Esophagus (tissue), 2 donors: ENCODE results near the gene NUMB. TPM values are rescaled to one million over a fixed set of nuclear protein-coding genes. Genes with fewer than 3 reads are reported as not detected.

Experiments
- H3K27ac ChIP-seq, 2 donors: one replicate each; pipeline ENCODE4 v1.5.1; 2013; ENCODE audit warnings: low read depth in 2 of 2, mild to moderate bottlenecking in 2 of 2, inconsistent platforms in 1 of 2, low read length in 1 of 2, moderate library complexity in 1 of 2
- H3K27me3 ChIP-seq, 2 donors: one replicate each; pipeline ENCODE4 v1.6.1; 2013; ENCODE audit warnings: low read length in 2 of 2, control low read depth in 1 of 2, mild to moderate bottlenecking in 1 of 2; ENCODE audit not compliant: insufficient read depth in 2 of 2, control insufficient read depth in 1 of 2
- H3K36me3 ChIP-seq, 2 donors: one replicate each; pipeline ENCODE4 v1.6.1; 2013; ENCODE audit warnings: low read length in 1 of 2; ENCODE audit not compliant: control insufficient read depth in 2 of 2, insufficient read depth in 2 of 2
- H3K4me1 ChIP-seq, 2 donors: one replicate each; pipeline ENCODE4 v1.6.1; 2013; ENCODE audit warnings: low read length in 1 of 2; ENCODE audit not compliant: control insufficient read depth in 2 of 2, insufficient read depth in 2 of 2
- H3K4me3 ChIP-seq, 2 donors: one replicate each; pipeline ENCODE4 v1.5.1; 2013; ENCODE audit warnings: low read length in 2 of 2, mild to moderate bottlenecking in 2 of 2, low read depth in 1 of 2, moderate library complexity in 1 of 2
- H3K9me3 ChIP-seq, 2 donors: one replicate each; pipeline ENCODE4 v1.6.1; 2013; ENCODE audit warnings: mild to moderate bottlenecking in 2 of 2, low read depth in 1 of 2, low read length in 1 of 2, moderate library complexity in 1 of 2; ENCODE audit not compliant: control insufficient read depth in 2 of 2, insufficient read depth in 1 of 2
- WGBS, 2 donors: extraction: QIAGEN DNeasy Blood & Tissue Kit; methylation state at CpG; one replicate each; pipeline ENCODE4 v1.1.7; 2013; 5-methylcytosine and 5-hydroxymethylcytosine counted together
- polyA plus RNA-seq, 2 donors: library from polyadenylated mRNA; stranded (reverse); fragments of 200-250 nt; gene quantifications; one replicate each; pipeline ENCODE4 v1.2.3, GENCODE V29; 2013
- donor health status: healthy with polysubstance abuse.
- donor health status: Bipolar disorder and iron deficiency.

Gene NUMB
- polyA plus RNA-seq, 2 donors, result 26.9 to 34.8 TPM

DNA sequence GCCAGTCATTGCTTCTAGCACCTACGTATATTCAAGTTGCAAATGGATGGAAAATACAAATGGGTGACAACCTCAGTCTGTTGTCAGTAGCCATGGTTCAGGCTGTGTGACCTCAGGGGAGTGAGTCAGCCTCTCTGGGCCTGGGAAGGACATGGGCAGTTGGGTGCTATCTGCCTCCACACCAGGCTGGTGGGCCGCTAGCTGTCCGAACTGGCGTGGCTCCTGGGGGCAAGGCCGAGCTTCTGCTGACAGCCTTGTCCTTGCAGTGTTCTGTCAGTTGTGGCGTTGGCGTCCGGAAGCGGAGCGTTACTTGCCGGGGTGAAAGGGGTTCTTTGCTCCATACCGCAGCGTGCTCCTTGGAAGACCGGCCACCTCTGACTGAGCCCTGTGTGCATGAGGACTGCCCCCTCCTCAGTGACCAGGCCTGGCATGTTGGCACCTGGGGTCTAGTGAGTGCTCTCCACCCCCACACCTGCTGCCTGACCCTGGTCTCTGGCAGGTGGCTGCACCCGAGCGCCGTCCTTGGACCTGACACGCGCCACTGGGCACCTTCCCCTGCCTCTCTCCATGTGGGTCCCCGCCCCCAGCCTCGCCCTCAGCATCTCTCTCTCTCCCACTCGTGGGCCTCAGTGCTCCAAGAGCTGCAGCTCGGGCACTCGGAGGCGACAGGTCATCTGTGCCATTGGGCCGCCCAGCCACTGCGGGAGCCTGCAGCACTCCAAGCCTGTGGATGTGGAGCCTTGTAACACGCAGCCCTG lies 203.9 kb downstream of the NUMB start:
- Histone ChIP-seq H3K36me3 (no peaks in the 10 kb centered on the region), H3K4me1 (no peaks in the 10 kb centered on the region)

GRCh38 chr14:73253721-73254120 lies 204.6 kb downstream of the NUMB start:
- no peaks in the 10 kb centered on the region for H3K4me1 ChIP-seq
- no peaks in the 10 kb centered on the region for H3K36me3 ChIP-seq
- H3K27ac ChIP-seq, result no peak overlapping the region
- H3K27me3 ChIP-seq, result no peaks in the 10 kb centered on the region
- no peak overlapping the region for H3K4me3 ChIP-seq
- WGBS, 2 donors, result 85 to 91% methylated on average over 12 of the region's 12 CpGs
- H3K9me3 ChIP-seq, result no peaks in the 10 kb centered on the region

More for the DNA sequence above, 203.9 kb downstream of the NUMB start:
- Histone ChIP-seq H3K4me3 (no peak overlapping the region), H3K27me3 (no peaks in the 10 kb centered on the region), H3K9me3 (no peaks in the 10 kb centered on the region), H3K27ac (no peak overlapping the region)
- 89 to 93% methylated on average over 27 to 28 of the region's 28 CpGs for WGBS, 2 donors

- Histone ChIP-seq H3K4me1 (no peaks in the 10 kb centered on the region), H3K27me3 (no peaks in the 10 kb centered on the region), H3K4me3 (no peak overlapping the region), H3K36me3 (no peaks in the 10 kb centered on the region), H3K27ac (no peak overlapping the region), H3K9me3 (no peaks in the 10 kb centered on the region)
- WGBS, 2 donors, result 92 to 93% methylated on average over 10 of the region's 10 CpGs
Observed at GRCh38 chr14:73253323-73253610, 205.1 kb downstream of the NUMB start.

GRCh38 chr14:73252491-73253322 lies 205.6 kb downstream of the NUMB start:
- 88 to 91% methylated on average over 29 of the region's 29 CpGs for WGBS, 2 donors
- no peaks in the 10 kb centered on the region for H3K36me3 ChIP-seq

DNA sequence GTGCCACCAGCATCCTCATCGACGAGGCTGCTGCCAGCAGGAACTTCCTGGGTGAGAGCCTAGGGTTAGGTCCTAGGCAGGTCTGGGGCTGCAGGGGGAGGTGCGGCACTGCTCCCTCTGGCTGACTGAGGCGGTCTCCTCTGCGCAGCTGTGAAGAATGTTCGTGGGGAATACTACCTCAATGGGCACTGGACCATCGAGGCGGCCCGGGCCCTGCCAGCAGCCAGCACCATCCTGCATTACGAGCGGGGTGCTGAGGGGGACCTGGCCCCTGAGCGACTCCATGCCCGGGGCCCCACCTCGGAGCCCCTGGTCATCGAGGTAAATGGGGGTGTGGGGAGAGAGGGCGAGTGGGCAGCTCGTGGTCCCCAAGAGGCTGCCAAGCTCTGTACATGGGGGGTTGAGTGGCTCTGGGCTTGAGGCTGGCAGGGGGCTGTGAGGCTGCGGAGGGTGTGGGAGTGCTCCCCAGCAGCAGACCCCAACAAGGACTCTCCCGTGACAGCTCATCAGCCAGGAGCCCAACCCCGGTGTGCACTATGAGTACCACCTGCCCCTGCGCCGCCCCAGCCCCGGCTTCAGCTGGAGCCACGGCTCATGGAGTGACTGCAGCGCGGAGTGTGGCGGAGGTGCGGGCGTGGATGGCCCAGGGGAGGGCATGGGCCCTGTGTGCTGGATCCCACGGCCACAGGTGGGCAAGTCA lies 206.7 kb downstream of the NUMB start:
- Histone ChIP-seq H3K36me3 (no peaks in the 10 kb centered on the region), H3K27ac (no peak overlapping the region), H3K9me3 (no peaks in the 10 kb centered on the region), H3K27me3 (no peaks in the 10 kb centered on the region), H3K4me3 (no peak overlapping the region), H3K4me1 (no peaks in the 10 kb centered on the region)
- 91 to 92% methylated on average over 27 to 30 of the region's 30 CpGs for WGBS, 2 donors

More at GRCh38 chr14:73252491-73253322, 205.6 kb downstream of the NUMB start:
- Histone ChIP-seq H3K4me3 (no peak overlapping the region), H3K4me1 (no peaks in the 10 kb centered on the region), H3K27ac (no peak overlapping the region), H3K27me3 (no peaks in the 10 kb centered on the region), H3K9me3 (no peaks in the 10 kb centered on the region)

DNA sequence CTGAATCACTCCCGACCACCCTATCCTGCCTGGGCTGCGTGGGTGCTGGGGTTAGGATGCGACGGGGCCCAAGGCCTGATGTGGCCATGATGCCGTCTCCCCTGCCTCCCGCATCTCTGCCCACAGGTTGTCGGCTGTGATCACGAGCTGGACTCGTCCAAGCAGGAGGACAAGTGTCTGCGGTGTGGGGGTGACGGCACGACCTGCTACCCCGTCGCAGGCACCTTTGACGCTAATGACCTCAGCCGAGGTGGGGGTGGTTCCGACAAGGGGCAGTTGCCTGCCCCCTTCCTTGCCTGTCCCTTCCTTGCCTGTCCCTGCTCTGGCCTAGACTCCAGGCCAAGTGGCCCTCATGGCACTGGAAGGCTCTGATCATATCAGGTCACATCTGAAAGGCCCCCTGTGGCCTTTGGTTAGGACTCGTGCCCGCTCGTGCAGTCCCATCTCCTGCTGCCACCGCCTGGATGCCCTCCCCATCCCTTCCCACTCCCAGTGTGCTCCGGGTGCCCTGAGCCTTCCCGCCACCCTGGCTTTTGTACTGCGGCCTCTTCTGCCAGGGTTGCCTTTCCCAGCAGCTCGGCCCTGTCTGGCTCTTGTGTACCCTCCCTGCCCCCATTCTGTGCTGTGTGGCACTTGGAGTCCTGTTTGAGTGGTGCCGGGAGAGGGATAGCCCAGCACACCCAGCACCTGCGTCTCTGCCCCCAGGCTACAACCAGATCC lies 207.4 kb downstream of the NUMB start:
- Histone ChIP-seq H3K27me3 (no peaks in the 10 kb centered on the region), H3K36me3 (no peaks in the 10 kb centered on the region), H3K4me1 (peaks cover 0 to 1% of the 10 kb centered on the region in 2 donors), H3K9me3 (no peaks in the 10 kb centered on the region), H3K4me3 (no peak overlapping the region), H3K27ac (no peak overlapping the region)
- 89 to 92% methylated on average over 27 of the region's 27 CpGs for WGBS, 2 donors

DNA sequence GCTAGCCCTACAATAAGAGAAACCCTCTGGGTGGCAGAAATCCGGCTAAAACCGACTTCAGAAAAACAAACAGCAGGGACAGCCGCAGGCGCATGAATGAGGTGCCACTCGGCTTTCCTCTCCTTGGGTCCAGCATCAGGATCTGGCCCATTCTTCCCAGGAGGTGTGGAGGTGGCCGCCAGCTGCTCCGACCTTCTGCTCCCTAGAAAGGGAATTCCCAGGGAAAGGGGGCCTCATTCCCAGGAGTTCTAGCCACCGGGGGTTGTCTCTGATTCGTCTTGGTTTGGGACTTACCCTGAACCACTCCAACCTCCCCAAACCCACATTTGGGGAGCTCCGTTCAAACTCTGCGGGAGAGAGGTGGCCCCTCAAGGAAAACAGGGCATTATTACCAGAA lies 208.0 kb downstream of the NUMB start:
- no peaks in the 10 kb centered on the region for H3K36me3 ChIP-seq

GRCh38 chr14:73249564-73250316 lies 208.6 kb downstream of the NUMB start:
- H3K36me3 ChIP-seq, result no peaks in the 10 kb centered on the region
- H3K27ac ChIP-seq, result no peak overlapping the region
- 83 to 87% methylated on average over 12 to 13 of the region's 13 CpGs for WGBS, 2 donors
- H3K27me3 ChIP-seq, result no peaks in the 10 kb centered on the region
- H3K4me3 ChIP-seq, result no peak overlapping the region
- no peaks in the 10 kb centered on the region for H3K9me3 ChIP-seq
- peaks cover 2% of the 10 kb centered on the region in 2 donors for H3K4me1 ChIP-seq

More for the DNA sequence above, 208.0 kb downstream of the NUMB start:
- Histone ChIP-seq H3K4me1 (peaks cover 2% of the 10 kb centered on the region in 2 donors), H3K4me3 (no peak overlapping the region), H3K27me3 (no peaks in the 10 kb centered on the region), H3K9me3 (no peaks in the 10 kb centered on the region), H3K27ac (no peak overlapping the region)
- 88 to 89% methylated on average over 11 of the region's 11 CpGs for WGBS, 2 donors
